GM12878 (cell line): ENCODE measurements around the gene NOP16. TPM values are rescaled to one million over a fixed set of nuclear protein-coding genes. Genes with fewer than 3 reads are reported as not detected.

Experiments used
- ATAC-seq: fragments of 200-7000 bp; cut with Tn5 transposase; 3 replicates; pipeline ENCODE4 v1.9.1; 2020; ENCODE audit warnings: mild to moderate bottlenecking, moderate library complexity
- BruUV-seq: library from RNA; stranded (reverse); fragments of 400-500 nt; replicated peaks from 2 replicates; lab custom pipeline; 2021; lab: Mats Ljungman, UMichigan
- CTCF ChIA-PET: fragments of 300-600 bp; sonication (Branson Sonifier 250); formaldehyde crosslinking; extraction: SDS; loops from one replicate; lab custom pipeline; 2021; ENCODE audit warnings: inconsistent platforms; lab: Yijun Ruan, JAX
- POLR2A ChIA-PET: fragments of 350-600 bp; formaldehyde crosslinking; extraction: SDS; loops from one replicate; lab custom pipeline; 2021; ENCODE audit warnings: inconsistent platforms; lab: Charles Lee
- RAD21 ChIA-PET: fragments of 300-600 bp; sonication (Branson Sonifier 250); formaldehyde crosslinking; loops from one replicate; lab custom pipeline; 2023; ENCODE audit warnings: antibody characterized with exemption; ENCODE audit not compliant: unreplicated experiment; lab: Charles Lee
- SMC1A ChIA-PET: fragments of 300-600 bp; sonication (Branson Sonifier 250); formaldehyde crosslinking; loops from one replicate; lab custom pipeline; 2023; ENCODE audit not compliant: unreplicated experiment, uncharacterized antibody; lab: Charles Lee
- DNase-seq: peaks from one replicate; pipeline ENCODE4 v3.0.0-alpha.2; 2011; ENCODE audit warnings: low read depth, low spot score
- FAIRE-seq: peaks from 3 replicates; lab custom pipeline; 2011; peaks lifted over from hg19 to GRCh38; lab: Jason Lieb, UNC
- H2AFZ ChIP-seq: 2 replicates; pipeline ENCODE4 v1.6.0; 2011; ENCODE audit warnings: low read depth, low read length, control low read depth; ENCODE audit not compliant: control insufficient read depth
- H3K27ac ChIP-seq: 2 replicates; pipeline ENCODE4 v1.5.1; 2011; ENCODE audit warnings: control low read depth; ENCODE audit not compliant: control insufficient read depth, insufficient read depth
- H3K27me3 ChIP-seq, 2 experiments: replicated peaks in 1 of 2; 2 replicates each; pipeline versions ENCODE4 v1.6.0 to v1.6.1; 2011; ENCODE audit warnings: low read length in 1 of 2; ENCODE audit not compliant: control insufficient read depth in 2 of 2, insufficient read depth in 2 of 2
- H3K36me3 ChIP-seq, 2 experiments: 2 replicates each; pipeline ENCODE4 v1.5.1; 2011; ENCODE audit warnings: low read length in 1 of 2; ENCODE audit not compliant: control insufficient read depth in 2 of 2, insufficient read depth in 2 of 2
- H3K4me1 ChIP-seq: 2 replicates; pipeline ENCODE4 v1.6.1; 2011; ENCODE audit warnings: mild to moderate bottlenecking, low read length, moderate library complexity, mixed read lengths; ENCODE audit not compliant: control insufficient read depth, insufficient read depth
- H3K4me2 ChIP-seq: 2 replicates; pipeline ENCODE4 v1.6.0; 2011; ENCODE audit warnings: control low read depth; ENCODE audit not compliant: control insufficient read depth, insufficient read depth
- H3K4me3 ChIP-seq: fragments of 200-600 bp; sonication (generic); 2 replicates; pipeline ENCODE4 v1.5.1; 2016
- H3K79me2 ChIP-seq: 2 replicates; pipeline ENCODE4 v1.6.0; 2011; ENCODE audit warnings: low read length; ENCODE audit not compliant: control insufficient read depth, insufficient read depth
- H3K9ac ChIP-seq: 2 replicates; pipeline ENCODE4 v1.8.0; 2011; ENCODE audit warnings: low read length, control low read depth, mixed read lengths; ENCODE audit not compliant: control insufficient read depth, insufficient read depth
- H3K9me3 ChIP-seq: replicated peaks from 3 replicates; pipeline ENCODE4 v1.5.1; 2011; ENCODE audit warnings: mild to moderate bottlenecking, low read length; ENCODE audit not compliant: control insufficient read depth, insufficient read depth
- H4K20me1 ChIP-seq: 2 replicates; pipeline ENCODE4 v1.6.0; 2011; ENCODE audit not compliant: control insufficient read depth, insufficient read depth
- BHLHE40 ChIP-seq, 2 experiments: fragments of 450-650 bp in 1 of 2; IDR thresholded peaks; 2 replicates each; pipeline ENCODE4 v1.6.1; 2011 to 2017; ENCODE audit warnings: low read depth in 2 of 2, borderline replicate concordance in 1 of 2, improper control_type of control experiment in 1 of 2, low read length in 1 of 2, mild to moderate bottlenecking in 1 of 2
- LARP7 ChIP-seq: fragments of 450-650 bp; IDR thresholded peaks from 2 replicates; pipeline ENCODE4 v1.6.1; 2017; ENCODE audit warnings: mild to moderate bottlenecking
- WGBS: methylation state at CpG from one replicate; pipeline ENCODE4 v1.1.6; 2016; ENCODE audit warnings: low lambda C conversion rate; ENCODE audit not compliant: insufficient replicate concordance, insufficient coverage; ENCODE audit errors: missing lambda C conversion rate; 5-methylcytosine and 5-hydroxymethylcytosine counted together
- in situ Hi-C: fragments of 300-500 bp; cut with MboI; formaldehyde crosslinking; loops from 9 replicates; pipeline ENCODE4 v1.14.3; 2018; ENCODE audit warnings: mixed read lengths
- intact Hi-C: fragments of 100-400 bp; cut with micrococcal nuclease; formaldehyde crosslinking; loops from one replicate; pipeline ENCODE4 v1.14.2; 2022; ENCODE audit not compliant: unreplicated experiment
- polyA plus RNA-seq, 11 experiments: library from polyadenylated mRNA; depleted of rRNA in 4 of 11; unstranded in 6 of 11; stranded (reverse) in 5 of 11; fragments of >200 nt; fragmentation: Nextera tagmentation in 4 of 11; fragmentation: Illumina TruSeq in 1 of 11; extraction: Ambion mirVana in 4 of 11; extraction: Trizol in 1 of 11; gene quantifications; 1 replicate in 1 of 11; 2 replicates in 10 of 11; pipeline versions ENCODE4 v1.2.1 to v1.2.3, GENCODE V29; 2011 to 2016; ENCODE audit warnings: inconsistent platforms in 2 of 11, missing spikeins in 2 of 11, low read depth in 1 of 11
- total RNA-seq, 4 experiments: library from RNA; depleted of rRNA in 3 of 4; stranded (reverse); fragments of >200 nt in 3 of 4; fragmentation: Illumina TruSeq in 1 of 4; extraction: Trizol in 1 of 4; gene quantifications; 2 replicates each; pipeline versions ENCODE4 v1.2.1 to v1.2.3, GENCODE V29; 2013 to 2021
- TF ChIP-seq, protein P1 (sequence below): fragments of 450-650 bp; IDR thresholded peaks from 2 replicates; pipeline ENCODE4 v1.6.1; 2018; ENCODE audit warnings: borderline replicate concordance, mild to moderate bottlenecking; ENCODE audit not compliant: partially characterized antibody
- TF ChIP-seq, protein P2 (sequence below): fragments of 150-350 bp; IDR thresholded peaks from 2 replicates; pipeline ENCODE4 v1.6.1; 2016; ENCODE audit warnings: low read depth, low read length

The NOP16 gene
- total and polyA plus RNA-seq, 10 of the 15 experiments (the other 5 are each of a cell fraction or from before 2014, with no cell fraction given), result 50.3 to 276 (median 116) TPM

DNA sequence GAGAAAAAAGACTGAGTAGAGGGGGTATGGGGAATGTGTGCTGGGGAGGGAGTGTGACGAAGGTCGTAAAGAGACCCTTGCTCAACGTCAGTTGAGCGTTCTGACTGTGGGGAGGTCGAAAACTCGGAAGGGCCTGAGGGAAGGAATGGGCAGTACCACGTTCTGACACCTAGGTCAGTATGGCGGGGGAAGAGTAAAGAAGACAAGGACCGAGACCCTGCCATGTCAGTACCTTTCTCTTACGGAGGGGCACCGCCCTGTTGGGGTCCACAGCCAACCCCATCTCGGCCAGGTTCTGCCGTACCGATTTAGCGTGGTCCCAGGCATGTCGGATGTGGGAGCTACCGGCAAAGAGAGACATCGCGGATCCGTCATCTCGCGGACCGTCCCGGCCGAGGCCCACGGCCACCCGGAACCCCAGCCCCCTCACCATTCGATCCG is 375 bp downstream of the NOP16 start:
- POLR2A ChIA-PET, result interaction anchor here (0.5 to 1.6 kb wide), 8 partner anchors 8 to 1747 kb away, joined by 3 to 9 read pairs (median 4); partner anchors contain the start of gene KIAA1191
- BruUV-seq, result TSS peak; percentile 66
- peaks cover 50% of the 10 kb centered on the region for H3K79me2 ChIP-seq
- H3K27ac ChIP-seq, result peak overlapping the region; percentile 97
- peak overlapping the region; percentile 95 for H2AFZ ChIP-seq
- in situ Hi-C loops (no loop called here), intact Hi-C loops (loop anchor here (1.0 to 10.0 kb wide), 5 partner anchors 23 to 151 kb away; partner anchors contain the start of genes ARL10, FAF2, KIAA1191 and RNF44)
- peak overlapping the region; percentile 87 for H3K9ac ChIP-seq
- no peaks in the 10 kb centered on the region for H3K27me3 ChIP-seq
- peaks cover 21 to 25% of the 10 kb centered on the region in 2 experiments for H3K36me3 ChIP-seq
- DNase-seq, result no peak
- H4K20me1 ChIP-seq, result peaks cover 3% of the 10 kb centered on the region; the same call in 1 of the 2 replicates
- ATAC-seq, result peak; percentile 12
- no peak for TF ChIP-seq BHLHE40 (IDR thresholded peaks at IDR 0.05; ENCODE audit: borderline replicate concordance in 1 of 2, low read depth in 2 of 2, low read length in 1 of 2)
- TF ChIP-seq LARP7, result peak; percentile 37; the same call in 1 of the 2 replicates
- TF ChIP-seq, protein P1, sequence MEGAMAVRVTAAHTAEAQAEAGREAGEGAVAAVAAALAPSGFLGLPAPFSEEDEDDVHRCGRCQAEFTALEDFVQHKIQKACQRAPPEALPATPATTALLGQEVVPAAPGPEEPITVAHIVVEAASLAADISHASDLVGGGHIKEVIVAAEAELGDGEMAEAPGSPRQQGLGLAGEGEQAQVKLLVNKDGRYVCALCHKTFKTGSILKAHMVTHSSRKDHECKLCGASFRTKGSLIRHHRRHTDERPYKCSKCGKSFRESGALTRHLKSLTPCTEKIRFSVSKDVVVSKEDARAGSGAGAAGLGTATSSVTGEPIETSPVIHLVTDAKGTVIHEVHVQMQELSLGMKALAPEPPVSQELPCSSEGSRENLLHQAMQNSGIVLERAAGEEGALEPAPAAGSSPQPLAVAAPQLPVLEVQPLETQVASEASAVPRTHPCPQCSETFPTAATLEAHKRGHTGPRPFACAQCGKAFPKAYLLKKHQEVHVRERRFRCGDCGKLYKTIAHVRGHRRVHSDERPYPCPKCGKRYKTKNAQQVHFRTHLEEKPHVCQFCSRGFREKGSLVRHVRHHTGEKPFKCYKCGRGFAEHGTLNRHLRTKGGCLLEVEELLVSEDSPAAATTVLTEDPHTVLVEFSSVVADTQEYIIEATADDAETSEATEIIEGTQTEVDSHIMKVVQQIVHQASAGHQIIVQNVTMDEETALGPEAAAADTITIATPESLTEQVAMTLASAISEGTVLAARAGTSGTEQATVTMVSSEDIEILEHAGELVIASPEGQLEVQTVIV, result peak; percentile 32
- TF ChIP-seq, protein P2, sequence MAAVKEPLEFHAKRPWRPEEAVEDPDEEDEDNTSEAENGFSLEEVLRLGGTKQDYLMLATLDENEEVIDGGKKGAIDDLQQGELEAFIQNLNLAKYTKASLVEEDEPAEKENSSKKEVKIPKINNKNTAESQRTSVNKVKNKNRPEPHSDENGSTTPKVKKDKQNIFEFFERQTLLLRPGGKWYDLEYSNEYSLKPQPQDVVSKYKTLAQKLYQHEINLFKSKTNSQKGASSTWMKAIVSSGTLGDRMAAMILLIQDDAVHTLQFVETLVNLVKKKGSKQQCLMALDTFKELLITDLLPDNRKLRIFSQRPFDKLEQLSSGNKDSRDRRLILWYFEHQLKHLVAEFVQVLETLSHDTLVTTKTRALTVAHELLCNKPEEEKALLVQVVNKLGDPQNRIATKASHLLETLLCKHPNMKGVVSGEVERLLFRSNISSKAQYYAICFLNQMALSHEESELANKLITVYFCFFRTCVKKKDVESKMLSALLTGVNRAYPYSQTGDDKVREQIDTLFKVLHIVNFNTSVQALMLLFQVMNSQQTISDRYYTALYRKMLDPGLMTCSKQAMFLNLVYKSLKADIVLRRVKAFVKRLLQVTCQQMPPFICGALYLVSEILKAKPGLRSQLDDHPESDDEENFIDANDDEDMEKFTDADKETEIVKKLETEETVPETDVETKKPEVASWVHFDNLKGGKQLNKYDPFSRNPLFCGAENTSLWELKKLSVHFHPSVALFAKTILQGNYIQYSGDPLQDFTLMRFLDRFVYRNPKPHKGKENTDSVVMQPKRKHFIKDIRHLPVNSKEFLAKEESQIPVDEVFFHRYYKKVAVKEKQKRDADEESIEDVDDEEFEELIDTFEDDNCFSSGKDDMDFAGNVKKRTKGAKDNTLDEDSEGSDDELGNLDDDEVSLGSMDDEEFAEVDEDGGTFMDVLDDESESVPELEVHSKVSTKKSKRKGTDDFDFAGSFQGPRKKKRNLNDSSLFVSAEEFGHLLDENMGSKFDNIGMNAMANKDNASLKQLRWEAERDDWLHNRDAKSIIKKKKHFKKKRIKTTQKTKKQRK, result no peak
- H3K4me3 ChIP-seq, result peak overlapping the region; percentile 90
- WGBS, result under 1% methylated on average over 29 of the region's 29 CpGs
- RAD21 ChIA-PET, result interaction anchor here (1.5 kb wide), 1 partner anchor 26 kb away, joined by 5 read pairs; the partner anchor contains the start of gene KIAA1191
- SMC1A ChIA-PET, result interaction anchor here (0.7 to 2.0 kb wide), 4 partner anchors 25 to 69 kb away, joined by 3 to 7 read pairs (median 3); partner anchors contain the start of gene KIAA1191
- FAIRE-seq, result peak; percentile 13
- peaks cover 11% of the 10 kb centered on the region for H3K4me1 ChIP-seq
- H3K9me3 ChIP-seq, result no peaks in the 10 kb centered on the region
- CTCF ChIA-PET, result interaction anchor here (1.1 to 1.8 kb wide), 2 partner anchors 26 to 60 kb away, joined by 4 to 8 read pairs; partner anchors contain the start of gene FAF2
- H3K4me2 ChIP-seq, result peak overlapping the region; percentile 72
